Left ventricle myocardium inferior (tissue), 1 donor: ENCODE results near the gene CLPTM1. TPM values are rescaled to one million over a fixed set of nuclear protein-coding genes. Genes with fewer than 3 reads are reported as not detected.

Source experiments
- DNase-seq: peaks from one replicate; pipeline ENCODE4 v3.0.0-alpha.2; 2020
- H3K27ac ChIP-seq: fragments of 200-600 bp; replicated peaks from 2 replicates; pipeline ENCODE4 v1.8.0; 2021
- H3K27me3 ChIP-seq: fragments of 200-600 bp; 2 replicates; pipeline ENCODE4 v1.8.0; 2021; ENCODE audit warnings: low read depth
- H3K36me3 ChIP-seq: fragments of 200-600 bp; 2 replicates; pipeline ENCODE4 v1.8.0; 2021
- H3K4me1 ChIP-seq: fragments of 200-600 bp; 2 replicates; pipeline ENCODE4 v1.8.0; 2021
- H3K4me3 ChIP-seq: fragments of 200-600 bp; 2 replicates; pipeline ENCODE4 v1.8.0; 2021; ENCODE audit warnings: mild to moderate bottlenecking, moderate library complexity
- H3K9me3 ChIP-seq: fragments of 200-600 bp; replicated peaks from 2 replicates; pipeline ENCODE4 v1.8.0; 2021
- intact Hi-C: fragments of 100-400 bp; cut with micrococcal nuclease; formaldehyde crosslinking; loops from one replicate; pipeline ENCODE4 v1.11.0; 2022
- total RNA-seq: library from RNA; stranded (reverse); fragmentation: NEBNext Ultra II Directional; extraction: Animal tissue kit (Norgen Biotek cat#: 25700); gene quantifications from one replicate; pipeline ENCODE4 v1.2.1, GENCODE V29; 2021
- TF ChIP-seq, protein P1 (sequence below): fragments of 200-600 bp; IDR thresholded peaks from 2 replicates; pipeline ENCODE4 v1.8.0; 2021; ENCODE audit warnings: antibody characterized with exemption, mild to moderate bottlenecking, borderline replicate concordance
- donor health status: DM: no; HTN: yes; CAD: no; lungs with severe emphysema.

The CLPTM1 gene
- total RNA-seq, 1 donor from 2014 or later, result 89.3 TPM

DNA sequence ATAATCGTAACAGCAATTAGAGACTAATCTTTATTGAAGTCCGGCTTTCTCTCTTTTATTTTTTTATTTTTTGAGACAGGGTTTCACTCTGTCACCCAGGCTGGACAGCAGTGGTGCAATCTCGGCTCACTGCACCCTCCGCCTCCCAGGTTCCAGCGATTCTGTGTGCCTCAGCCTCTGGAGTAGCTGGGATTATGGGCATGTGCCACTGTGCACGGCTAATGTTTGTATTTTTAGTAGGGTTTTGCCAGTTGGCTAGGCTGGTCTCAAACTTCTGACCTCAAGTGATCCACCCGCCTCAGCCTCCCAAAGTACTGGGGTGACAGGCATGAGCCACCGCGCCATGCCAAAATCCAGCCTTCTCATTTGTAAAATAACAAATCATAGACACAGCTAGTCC, 5.6 kb upstream of the CLPTM1 start:
- no peak overlapping the region for H3K4me3 ChIP-seq
- intact Hi-C loops, result no loop called here
- peaks cover 8% of the 10 kb centered on the region for H3K36me3 ChIP-seq
- H3K9me3 ChIP-seq, result no peaks in the 10 kb centered on the region
- no peak for DNase-seq
- TF ChIP-seq, protein P1, sequence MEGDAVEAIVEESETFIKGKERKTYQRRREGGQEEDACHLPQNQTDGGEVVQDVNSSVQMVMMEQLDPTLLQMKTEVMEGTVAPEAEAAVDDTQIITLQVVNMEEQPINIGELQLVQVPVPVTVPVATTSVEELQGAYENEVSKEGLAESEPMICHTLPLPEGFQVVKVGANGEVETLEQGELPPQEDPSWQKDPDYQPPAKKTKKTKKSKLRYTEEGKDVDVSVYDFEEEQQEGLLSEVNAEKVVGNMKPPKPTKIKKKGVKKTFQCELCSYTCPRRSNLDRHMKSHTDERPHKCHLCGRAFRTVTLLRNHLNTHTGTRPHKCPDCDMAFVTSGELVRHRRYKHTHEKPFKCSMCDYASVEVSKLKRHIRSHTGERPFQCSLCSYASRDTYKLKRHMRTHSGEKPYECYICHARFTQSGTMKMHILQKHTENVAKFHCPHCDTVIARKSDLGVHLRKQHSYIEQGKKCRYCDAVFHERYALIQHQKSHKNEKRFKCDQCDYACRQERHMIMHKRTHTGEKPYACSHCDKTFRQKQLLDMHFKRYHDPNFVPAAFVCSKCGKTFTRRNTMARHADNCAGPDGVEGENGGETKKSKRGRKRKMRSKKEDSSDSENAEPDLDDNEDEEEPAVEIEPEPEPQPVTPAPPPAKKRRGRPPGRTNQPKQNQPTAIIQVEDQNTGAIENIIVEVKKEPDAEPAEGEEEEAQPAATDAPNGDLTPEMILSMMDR, result no peak
- no peak overlapping the region for H3K27ac ChIP-seq
- peaks cover 23% of the 10 kb centered on the region for H3K4me1 ChIP-seq
- H3K27me3 ChIP-seq, result no peaks in the 10 kb centered on the region

DNA sequence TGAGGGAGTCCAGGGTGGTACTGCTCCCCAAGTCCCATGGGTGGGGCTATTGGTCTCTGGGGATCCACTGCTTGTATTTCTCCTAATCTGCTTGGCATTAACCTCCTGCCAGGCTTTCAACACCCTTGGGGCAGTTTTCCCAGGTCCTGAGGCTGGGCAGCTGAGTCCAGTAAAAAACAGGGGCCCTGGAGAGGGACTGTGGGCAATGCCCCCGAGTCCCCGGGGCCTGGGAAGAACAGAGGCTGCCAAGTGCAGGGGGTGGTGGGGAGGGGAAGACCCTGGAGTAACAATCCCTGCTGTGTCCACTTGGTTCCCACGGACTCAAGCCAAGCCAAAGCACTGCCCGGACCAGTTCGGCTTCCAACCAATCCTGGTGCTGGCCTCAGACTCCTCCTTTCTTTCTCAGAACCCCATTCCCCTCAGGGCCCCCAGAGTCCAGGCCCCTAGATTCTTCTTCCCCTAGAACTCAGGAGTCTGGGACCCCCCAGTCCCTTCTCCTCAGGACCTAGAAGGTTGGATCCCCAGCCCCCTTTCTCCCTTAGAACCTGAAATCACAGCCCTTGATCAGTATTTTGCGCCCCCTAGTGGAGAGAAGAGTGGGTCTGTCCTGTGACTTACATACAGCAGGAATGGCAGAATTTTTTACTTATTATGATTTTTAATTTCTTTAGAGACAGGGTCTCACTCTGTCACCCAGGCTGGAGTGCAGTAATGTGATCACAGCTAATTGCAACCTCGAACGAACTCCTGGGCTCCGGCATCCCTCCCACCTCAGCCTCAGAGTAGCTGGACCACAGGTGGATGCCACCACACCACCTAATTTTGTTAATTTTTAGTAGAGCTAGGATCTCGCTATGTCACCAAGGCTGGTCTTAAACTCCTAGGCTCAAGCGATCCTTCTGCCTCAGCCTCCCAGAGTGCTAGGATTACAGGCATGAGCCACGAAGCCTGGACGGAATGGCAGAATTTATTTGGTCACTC, 3.7 kb upstream of the CLPTM1 start:
- Histone ChIP-seq H3K27me3 (no peaks in the 10 kb centered on the region), H3K4me3 (no peak overlapping the region), H3K4me1 (peaks cover 41% of the 10 kb centered on the region), H3K36me3 (peaks cover 8% of the 10 kb centered on the region), H3K9me3 (no peaks in the 10 kb centered on the region), H3K27ac (peak overlapping the region; percentile 42)
- no peak for DNase-seq
- intact Hi-C loops, result loop anchor here (5.0 kb wide), 1 partner anchor 49 kb away; no protein-coding TSS in a partner anchor
- TF ChIP-seq, protein P1, result peak; percentile 88

DNA sequence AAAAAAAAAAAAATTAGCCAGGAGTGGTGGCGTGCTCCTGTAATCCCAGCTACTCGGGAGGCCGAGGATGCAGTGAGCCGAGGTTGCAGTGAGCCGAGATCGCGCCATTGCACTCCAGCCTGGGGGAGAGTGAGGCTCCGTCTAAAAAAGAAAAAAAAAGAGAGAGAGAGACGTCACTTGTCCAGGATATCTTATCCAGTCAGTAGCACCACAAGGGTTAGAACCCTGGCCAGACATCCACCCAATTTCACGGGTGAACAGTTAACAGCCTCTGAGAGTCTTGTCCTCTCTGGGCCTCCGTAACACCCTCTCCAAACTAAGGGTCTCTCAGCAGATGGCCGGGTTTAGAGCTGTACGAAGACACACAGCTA, 917 bp upstream of the CLPTM1 start:
- Histone ChIP-seq H3K9me3 (no peaks in the 10 kb centered on the region), H3K4me1 (peaks cover 68% of the 10 kb centered on the region), H3K27me3 (no peaks in the 10 kb centered on the region), H3K36me3 (peaks cover 8% of the 10 kb centered on the region), H3K27ac (peak overlapping the region; percentile 99), H3K4me3 (peak overlapping the region; percentile 95)
- no peak for DNase-seq
- intact Hi-C loops, result loop anchor here (5.0 kb wide), 1 partner anchor 52 kb away; no protein-coding TSS in a partner anchor
- TF ChIP-seq, protein P1, result no peak

DNA sequence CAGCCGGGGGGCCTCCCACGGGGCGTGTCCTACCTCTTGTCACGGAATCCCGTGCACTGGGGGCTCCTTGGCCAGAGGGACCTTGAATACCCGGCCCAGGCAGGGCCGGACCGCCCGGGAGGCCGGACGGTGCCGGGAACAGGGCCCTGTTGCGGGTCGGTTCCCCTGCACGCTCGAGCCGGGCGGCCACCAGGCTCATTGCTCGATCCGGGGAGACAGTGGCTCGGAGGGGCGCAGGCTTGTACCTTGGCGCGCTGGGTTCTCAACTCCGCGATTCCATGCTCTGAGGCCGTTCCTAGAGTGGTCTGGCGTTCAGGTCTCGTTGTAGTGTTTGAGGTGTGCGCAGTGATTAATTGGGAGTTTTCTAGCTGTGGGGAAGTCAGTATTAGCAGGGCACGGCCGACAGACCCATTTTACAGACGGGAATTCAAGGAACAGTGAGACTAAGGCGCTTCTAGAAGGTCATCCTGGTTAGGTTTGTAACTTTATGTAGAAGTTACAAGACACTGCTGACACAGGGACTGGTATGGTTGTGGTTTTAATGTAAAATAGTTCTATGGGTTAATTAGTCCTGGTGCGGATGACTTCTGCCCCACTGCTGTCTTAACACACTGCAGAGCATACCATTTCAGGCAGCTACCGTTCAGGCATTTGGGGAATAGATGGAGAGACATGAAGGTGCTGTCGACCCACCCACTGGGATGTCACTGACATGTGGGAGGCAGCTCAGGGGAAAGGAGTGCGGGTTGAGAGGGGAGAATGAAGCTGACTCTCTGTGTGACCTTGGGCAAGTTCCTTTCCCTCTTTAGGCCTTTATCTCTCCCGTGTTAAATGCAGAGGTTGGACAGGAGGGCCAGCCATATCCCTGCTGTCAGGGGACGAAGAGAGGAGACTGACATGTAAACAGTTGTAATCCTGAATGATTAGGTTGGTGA, 592 bp downstream of the CLPTM1 start:
- H3K4me1 ChIP-seq, result peaks cover 83% of the 10 kb centered on the region
- intact Hi-C loops, result no loop called here
- TF ChIP-seq, protein P1, result no peak

DNA sequence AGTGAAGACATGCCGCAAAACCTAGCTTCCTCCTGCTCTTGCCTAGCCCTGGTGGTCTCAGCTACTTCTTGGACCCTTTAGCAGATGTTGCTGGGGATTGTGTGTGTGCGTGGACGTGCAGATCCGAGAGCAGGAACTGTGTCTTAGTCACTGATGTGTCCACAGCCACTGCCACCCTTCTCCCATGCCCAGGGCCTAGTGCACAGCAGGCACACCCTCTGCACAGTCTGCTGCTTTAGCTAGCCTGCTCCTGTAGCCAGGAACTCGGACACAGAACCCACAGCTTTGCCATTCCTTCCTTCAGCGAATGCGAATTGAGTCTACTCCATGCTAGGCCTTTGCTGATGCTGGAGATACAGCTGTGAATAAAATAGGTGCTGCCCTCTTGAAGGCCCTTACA, 2.3 kb downstream of the CLPTM1 start:
- peaks cover 13% of the 10 kb centered on the region for H3K36me3 ChIP-seq
- intact Hi-C loops, result no loop called here
- H3K4me1 ChIP-seq, result peaks cover 82% of the 10 kb centered on the region
- no peak overlapping the region for H3K4me3 ChIP-seq
- TF ChIP-seq, protein P1, result no peak
- H3K9me3 ChIP-seq, result no peaks in the 10 kb centered on the region
- H3K27me3 ChIP-seq, result no peaks in the 10 kb centered on the region
- no peak overlapping the region for H3K27ac ChIP-seq
- DNase-seq, result no peak

More for the DNA sequence above, 592 bp downstream of the CLPTM1 start:
- no peaks in the 10 kb centered on the region for H3K36me3 ChIP-seq
- no peak for DNase-seq
- no peaks in the 10 kb centered on the region for H3K9me3 ChIP-seq
- no peaks in the 10 kb centered on the region for H3K27me3 ChIP-seq
- peak overlapping the region; percentile 95 for H3K4me3 ChIP-seq
- peak overlapping the region; percentile 99 for H3K27ac ChIP-seq
